ENCODE data around the gene MRAS.

The MRAS gene

DNA sequence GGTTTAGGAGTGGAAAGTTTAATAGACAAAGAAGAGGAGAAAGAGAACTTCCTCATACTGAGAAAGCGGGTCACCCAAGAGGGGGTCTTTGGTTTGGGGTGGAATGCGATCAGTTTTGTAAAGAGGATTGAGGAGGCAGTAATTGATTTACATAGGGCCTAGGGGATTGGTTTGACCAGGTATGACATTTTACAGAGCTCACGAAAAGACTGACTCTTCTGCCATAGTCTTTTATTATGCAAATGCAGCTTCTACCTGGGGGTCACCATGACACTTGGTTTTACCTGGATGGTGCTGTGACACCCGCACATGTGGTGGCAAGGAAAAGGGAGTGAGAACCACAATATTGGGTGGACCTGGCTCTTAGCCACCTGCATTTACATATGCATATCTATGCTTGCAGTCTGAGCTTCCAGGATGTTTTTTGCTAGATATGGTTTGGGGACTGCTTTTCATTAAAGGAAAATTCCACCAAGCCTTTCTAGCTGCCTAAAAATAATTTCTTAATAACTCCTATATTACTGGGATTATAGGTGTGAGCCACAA is 11.9 kb upstream of the MRAS start:
- in situ Hi-C loops (cut with HindIII; ENCODE audit: low pct_ligation_motif_present, low pct_unique_long_range_greater_than_20kb, low sequenced_read_pairs): no loop called here
- no peak for DNase-seq

DNA sequence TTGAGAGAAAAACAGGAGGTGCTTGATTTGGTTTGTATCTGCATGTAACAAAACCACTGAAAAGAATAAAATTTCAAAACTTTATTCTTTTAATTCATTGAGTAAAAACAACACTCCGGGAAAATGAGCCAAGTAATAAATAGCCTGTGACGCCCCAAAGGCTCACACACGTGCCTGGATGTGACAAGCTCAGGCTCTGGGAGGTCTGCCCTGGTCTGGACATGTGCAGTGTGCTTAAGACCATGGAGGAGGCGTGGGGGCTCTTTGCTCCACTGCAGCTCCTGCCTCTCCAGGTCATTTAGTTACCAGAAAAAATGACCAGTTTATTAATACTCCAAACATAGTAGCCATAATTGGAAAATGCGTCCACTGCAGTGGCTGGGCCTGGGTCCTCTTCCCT is 10.1 kb upstream of the MRAS start:
- in situ Hi-C loops (cut with HindIII; ENCODE audit: low pct_ligation_motif_present, low pct_unique_long_range_greater_than_20kb, low sequenced_read_pairs): no loop called here
- no peak for DNase-seq

DNA sequence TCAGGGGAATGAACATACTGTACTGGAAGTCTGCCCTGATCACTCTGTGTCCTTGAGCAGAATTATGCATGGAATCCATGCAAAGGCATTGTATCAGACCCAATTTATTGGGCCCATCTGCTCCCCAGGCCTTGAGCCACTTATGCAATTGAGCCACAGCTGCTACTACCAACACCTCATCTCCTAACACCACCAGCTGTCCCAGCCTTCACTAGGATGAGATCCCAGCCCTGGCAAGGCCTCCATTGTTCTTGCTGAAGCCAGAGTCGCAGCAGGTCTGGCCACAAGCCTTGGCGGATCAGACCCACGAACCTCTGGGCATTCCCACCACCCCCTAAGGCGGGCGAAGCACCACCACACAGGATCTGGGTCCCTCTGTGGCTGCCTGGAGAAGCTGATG is 9.6 kb upstream of the MRAS start:
- DNase-seq: no peak
- in situ Hi-C loops (cut with HindIII; ENCODE audit: low pct_ligation_motif_present, low pct_unique_long_range_greater_than_20kb, low sequenced_read_pairs): no loop called here

DNA sequence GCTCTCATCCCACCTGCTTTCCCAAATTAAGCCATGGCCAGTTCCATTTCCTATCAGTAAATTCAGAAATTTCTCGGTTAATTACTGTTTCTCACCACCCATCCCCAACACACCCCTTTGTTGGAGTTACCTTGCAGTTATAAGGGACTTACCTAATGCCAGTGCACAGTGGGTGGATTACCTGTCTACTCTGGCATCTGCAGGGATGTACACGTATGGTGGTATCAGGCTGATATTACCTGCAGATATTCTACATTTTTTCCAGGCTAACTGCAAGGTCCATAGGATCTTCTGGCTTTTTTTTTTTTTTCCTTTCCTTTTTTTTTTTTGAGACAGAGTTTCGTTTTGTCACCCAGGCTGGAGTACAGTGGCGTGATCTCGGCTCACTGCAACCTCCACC is 7.9 kb upstream of the MRAS start:
- DNase-seq: no peak
- in situ Hi-C loops (cut with HindIII; ENCODE audit: low pct_ligation_motif_present, low pct_unique_long_range_greater_than_20kb, low sequenced_read_pairs): no loop called here

DNA sequence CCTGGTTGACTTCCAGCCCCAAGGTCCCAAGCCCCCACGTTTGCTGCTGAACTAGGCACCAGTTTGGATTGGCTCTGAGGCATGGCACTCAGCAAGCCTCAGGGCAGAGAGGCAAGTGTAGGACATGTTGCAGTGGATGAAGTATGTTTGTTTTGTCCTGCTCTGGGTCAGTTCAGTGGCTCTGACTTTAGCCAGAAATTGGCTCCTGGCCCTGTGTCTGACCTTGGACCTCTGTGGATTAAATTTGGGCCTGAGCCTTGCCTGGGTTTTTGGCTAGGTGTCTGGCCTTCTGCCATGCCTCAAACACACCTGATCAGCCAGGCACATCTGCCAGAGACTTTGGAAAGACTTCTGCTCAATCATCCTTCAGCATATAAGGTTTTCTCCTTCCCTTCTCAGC is 3.6 kb upstream of the MRAS start:
- in situ Hi-C loops (cut with HindIII; ENCODE audit: low pct_ligation_motif_present, low pct_unique_long_range_greater_than_20kb, low sequenced_read_pairs): no loop called here
- no peak for DNase-seq

DNA sequence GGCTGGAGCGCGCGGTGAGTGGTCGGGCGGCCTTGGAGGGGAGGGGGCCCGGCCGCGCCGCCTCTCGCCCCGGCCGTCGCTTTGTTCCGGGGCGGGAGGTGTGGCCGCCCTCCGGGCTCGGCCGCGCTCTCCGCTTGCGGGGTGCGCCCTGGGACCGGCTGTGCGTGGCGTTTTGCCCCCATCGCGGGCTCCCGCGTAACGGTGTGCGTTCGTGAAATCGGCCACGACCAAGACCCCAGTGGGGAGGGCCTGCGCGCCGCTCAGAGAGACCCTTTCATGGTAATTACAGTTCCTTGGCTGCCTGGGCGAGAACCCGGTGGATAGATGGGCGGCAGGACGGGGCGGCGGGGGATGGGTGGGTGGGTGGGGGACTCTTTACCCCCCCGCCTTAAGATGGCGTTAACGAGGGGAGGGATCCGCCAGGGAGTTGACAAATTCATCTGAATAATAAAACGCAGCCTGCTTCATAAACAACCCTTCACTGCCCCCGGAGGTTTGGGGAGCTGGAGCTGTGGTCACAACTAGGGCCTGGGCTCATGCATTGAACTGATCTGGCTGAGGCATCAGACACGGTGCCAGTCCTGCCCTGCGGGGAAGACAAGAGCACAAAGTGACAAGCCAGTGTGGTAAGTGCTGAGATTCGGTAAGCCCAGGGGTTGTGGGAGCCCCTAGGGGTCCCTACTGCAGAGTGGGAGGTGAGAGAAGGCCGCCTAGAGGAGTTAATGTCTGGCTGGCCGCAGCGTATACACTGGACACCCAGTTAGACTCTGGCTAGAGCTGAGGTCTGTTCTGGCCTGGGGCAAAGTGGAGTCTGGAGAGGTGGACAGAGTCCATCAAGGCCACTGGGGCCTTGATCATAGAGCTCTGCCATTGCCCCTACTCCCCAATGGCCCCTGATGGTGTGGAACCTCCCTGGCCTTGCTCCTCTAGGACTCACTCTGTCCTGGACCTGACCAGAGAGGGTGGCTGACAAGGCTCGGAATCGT is 668 bp downstream of the MRAS start:
- in situ Hi-C loops (cut with HindIII; ENCODE audit: low pct_ligation_motif_present, low pct_unique_long_range_greater_than_20kb, low sequenced_read_pairs): no loop called here
- DNase-seq: peak; percentile 18

DNA sequence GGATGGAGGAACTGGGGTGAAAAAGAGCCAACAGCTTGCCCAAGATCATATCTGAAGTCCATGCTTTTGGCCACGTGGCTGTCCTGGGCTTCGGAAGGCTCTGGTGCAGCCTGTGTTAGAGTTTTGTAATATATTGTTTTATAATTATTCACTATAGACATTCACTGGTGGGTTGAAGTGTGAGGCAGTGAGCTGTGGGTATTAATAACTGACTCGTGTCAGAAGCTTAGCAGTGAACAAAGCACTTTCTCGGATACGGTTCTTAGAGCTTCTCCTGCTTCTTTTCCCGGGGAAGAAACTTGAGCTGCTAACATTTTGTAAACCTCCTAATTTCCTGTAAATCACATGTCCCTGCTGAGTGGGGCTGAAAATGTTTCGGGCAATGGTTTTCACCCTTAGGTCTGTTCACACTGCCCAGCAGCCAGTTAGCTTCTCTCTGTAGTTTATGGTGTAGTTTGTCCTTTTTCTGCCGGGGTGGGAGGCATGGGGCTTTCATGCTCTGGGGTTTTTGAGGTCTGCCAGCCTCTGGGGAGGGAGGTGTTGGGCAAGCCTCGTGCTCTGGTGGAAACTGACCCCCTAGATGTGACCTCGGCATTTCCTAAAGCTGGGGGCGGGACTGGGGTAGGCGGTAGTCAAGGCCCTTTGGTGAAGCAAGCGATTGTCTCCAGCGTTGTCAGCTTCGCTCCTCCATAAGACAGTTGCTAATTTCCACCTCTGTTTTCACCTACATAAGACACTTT is 1.7 kb downstream of the MRAS start:
- in situ Hi-C loops (cut with HindIII; ENCODE audit: low pct_ligation_motif_present, low pct_unique_long_range_greater_than_20kb, low sequenced_read_pairs): no loop called here
- no peak for DNase-seq

DNA sequence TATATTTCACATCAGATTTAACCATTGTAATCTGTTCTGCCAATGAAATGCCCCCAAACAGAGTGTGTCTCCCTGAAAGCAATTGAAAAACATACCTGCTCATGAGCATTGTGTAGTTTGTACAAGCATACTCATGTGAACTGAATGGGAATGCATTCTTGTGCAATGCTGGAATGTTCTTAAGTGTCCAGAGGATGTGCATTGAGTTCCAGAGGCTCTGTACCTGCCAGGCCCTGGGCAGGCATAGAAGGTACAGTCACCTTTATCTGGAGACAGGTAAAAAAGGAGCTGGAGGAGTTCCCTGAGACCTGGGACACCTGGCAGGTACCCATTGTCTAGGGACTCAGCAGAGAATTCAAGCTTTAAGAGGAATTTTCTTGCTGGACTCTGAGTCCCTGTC is 2.8 kb downstream of the MRAS start:
- in situ Hi-C loops (cut with HindIII; ENCODE audit: low pct_ligation_motif_present, low pct_unique_long_range_greater_than_20kb, low sequenced_read_pairs): no loop called here
- no peak for DNase-seq

DNA sequence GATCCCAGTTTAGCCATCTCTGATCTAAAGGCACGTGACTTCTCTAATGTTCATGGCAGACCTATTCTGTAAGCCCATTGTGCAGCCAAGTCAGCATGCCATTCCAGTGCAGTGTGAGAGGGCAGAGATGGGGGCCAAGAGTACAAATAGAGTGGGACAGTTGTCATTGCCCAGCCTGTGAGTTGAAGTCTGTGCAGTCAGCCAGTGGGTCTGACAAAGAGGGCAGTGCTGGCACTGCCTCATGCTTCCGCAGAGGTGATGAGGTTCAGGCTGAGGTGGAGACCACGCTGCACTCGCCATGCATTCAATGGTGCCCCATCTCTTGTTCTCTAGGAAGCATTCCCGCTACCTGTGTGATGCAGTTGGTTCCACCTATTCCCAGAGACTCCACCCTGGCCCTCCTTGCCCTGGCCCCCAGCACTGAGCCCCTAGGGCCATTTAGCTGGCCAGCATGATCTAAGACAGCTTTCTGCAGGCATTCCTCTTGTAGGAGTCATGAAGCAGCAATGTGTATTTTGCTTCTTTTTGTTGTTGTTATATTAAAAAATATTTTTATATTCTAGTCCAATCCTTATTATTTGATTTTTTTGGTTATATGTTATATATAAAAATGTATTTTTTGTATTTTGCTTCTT is 3.7 kb downstream of the MRAS start:
- no peak for DNase-seq
- in situ Hi-C loops (cut with HindIII; ENCODE audit: low pct_ligation_motif_present, low pct_unique_long_range_greater_than_20kb, low sequenced_read_pairs): no loop called here

DNA sequence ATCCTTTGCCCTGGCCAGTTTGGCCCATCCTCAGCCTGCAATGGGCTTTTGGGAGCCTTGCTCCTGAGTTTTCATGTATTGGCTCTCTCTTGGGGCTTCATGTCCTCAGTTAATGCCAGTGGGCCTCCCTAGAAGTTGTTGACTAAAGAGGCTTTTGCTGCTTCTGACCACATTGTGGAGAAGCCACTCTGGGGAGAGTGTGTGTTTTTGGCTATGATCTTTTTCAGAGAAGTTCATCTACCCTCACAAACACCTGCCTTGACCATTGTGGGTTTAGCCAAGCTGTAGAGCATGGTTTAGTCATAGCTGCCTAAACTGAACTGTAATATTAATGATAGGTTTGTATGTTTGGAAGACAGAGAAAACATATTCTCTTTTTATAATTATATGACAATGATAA is 6.0 kb downstream of the MRAS start:
- in situ Hi-C loops (cut with HindIII; ENCODE audit: low pct_ligation_motif_present, low pct_unique_long_range_greater_than_20kb, low sequenced_read_pairs): no loop called here
- no peak for DNase-seq

DNA sequence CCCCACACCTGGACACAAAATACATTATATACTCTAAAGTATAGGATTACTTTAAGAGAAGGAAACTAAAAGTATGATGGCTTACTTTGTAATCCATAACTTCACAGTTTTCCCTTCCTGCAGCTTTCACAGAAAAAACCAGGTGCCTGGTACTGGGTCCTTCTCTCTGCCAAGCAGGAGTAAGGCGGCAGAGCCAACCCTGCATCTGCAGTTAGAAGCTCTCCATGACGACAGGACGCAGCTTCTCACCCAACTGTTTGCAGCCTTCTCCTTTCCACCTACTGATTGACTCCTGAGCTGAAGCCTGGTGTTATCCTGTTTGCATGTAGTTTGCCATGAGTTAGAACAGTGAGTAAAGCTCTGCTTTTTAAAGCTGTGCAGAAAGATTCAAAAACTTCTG is 6.7 kb downstream of the MRAS start:
- in situ Hi-C loops (cut with HindIII; ENCODE audit: low pct_ligation_motif_present, low pct_unique_long_range_greater_than_20kb, low sequenced_read_pairs): no loop called here
- no peak for DNase-seq

DNA sequence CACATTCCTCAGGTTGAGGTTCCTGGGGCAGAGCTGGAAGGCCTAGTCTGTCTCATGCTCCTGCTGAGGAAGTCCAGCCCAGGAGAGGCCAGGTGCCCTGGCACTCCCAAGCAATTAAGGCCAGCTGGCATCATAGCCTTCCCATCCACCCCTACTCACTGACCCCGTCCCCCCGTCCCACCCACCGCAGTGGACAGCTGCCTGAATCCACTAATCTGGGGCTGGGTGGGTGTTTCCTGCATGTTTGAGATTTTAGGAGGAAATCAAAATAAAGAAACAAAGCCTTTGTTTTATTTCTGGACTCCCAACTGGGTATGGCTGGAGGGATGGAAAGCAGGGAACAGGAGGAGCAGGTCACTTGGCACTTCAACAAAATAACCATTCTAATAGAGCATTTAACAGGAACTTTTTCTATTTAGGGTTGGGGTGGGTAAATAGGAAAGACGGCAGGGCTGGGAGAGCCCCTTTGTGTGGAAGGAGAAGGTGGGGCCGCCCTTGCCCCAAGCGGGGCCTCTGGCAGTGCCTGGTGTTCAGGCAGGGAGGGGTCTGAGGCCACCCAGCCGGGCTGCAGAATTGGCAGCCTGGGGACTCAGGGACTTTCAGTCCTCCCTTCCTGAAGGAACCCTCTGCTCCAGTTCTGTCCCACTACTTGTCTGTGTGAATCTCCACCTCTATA is 8.5 kb downstream of the MRAS start:
- in situ Hi-C loops (cut with HindIII; ENCODE audit: low pct_ligation_motif_present, low pct_unique_long_range_greater_than_20kb, low sequenced_read_pairs): no loop called here
- no peak for DNase-seq

DNA sequence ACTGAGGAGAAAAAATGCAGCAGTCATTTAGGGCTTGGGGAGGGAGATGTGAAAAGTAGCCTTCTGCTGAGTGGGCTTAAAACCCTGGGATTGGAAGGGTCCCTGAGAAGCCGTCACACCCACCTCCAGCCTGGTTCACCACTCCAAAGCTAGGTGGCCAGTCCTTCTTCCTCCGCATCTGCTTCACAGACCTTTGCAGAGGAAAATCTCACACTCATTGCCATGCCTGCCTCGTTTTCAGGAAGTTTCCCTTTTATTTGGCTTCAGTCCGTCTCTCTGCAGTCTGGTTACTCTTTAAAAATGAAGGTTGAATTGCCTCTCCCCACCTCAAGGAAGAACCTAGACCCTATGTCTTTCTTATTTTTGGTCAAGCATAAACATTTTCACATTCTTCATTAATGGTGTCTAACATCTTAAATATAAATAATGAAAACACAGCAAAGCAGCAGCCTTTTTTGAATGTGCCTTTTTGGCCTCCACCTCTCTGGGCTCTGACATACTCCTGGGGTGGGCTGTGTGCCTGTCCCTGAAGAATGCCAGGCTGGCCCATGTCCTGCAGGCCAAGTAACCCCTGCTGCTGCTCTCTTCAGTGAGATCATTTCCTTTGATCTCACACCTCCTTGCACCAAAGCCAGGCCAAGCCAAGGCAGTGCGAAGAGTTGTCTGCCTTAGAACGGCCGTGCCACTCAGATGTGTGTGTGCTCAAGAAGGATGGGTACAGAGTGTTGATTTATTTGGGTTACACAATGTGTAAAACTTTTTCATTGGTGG is 11.0 kb downstream of the MRAS start:
- in situ Hi-C loops (cut with HindIII; ENCODE audit: low pct_ligation_motif_present, low pct_unique_long_range_greater_than_20kb, low sequenced_read_pairs): no loop called here
- no peak for DNase-seq

DNA sequence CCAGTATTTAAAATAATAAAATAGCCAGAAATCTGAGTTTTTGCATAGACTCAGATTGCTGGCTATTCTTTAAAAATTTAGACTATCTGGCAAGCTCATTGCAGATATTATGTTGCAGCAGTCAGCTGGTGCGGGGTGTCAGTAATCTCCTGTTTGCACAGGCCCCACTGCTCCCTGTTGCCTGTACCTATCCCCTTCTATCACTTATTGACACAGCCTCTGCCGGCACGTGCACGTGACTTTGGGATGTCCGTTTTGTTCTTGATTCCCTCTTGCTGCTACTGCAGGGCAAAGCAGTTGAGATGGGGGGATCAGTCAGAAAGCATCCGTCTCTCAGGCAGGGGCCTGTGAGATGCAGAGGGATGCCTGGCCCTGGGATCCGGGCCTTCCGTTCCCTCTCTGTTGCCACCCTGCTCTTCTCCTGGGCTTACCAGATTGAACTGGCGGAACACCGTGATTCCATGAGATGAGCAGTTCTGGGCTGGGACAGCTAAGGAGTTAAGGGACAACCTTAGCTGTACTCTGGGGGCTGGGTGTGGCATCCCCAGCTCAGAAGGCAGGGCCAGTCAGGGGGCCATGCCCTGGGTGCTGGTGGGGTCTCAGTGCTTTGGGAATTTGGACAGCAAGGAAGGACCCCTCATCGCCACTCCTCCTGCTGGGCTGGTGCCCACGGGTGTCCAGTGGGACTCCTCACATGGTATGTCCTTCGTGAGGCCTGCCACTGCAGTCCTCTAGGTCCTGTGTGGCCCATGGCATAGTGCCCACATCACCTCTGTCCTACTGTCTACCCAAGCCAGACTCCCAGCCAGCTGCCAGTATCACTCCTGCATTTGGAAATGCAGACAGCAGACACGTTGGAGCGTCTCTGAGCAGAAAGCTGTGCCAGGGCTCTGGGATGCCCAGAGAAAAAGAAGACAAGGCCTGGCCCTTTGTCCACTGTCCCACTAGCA is 11.8 kb downstream of the MRAS start:
- no peak for DNase-seq
- in situ Hi-C loops (cut with HindIII; ENCODE audit: low pct_ligation_motif_present, low pct_unique_long_range_greater_than_20kb, low sequenced_read_pairs): no loop called here

DNA sequence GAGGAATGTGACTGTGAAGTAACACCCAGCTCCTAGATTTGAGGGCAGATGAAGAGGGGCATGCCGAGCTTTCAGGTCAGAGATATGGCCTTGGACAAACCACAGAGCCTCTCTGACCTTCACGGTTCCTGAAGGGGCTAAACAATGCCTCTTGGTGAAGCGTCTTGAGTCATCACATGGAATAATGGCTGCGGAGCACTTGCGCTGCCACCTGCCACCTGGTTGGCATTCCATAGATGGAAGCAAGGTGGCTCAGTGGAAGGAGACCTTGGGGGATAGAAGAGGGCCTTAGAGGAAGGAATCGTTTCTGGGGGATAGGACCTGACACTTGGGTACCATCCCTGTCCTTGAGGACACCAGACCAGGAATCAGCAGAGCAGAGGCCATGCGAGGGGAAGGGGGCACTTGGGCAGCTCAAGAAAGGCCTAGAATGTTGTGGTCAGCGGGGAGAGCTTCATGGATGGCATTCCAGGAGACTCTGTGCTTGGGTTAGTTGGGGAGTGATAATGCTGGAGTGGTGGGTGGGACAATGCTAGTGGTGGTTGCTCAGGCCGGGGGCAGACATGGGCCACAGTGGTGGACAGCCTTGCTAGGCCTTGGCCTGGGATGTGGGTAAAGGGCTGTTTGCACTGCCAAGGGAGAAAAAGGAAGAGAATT is 12.6 kb downstream of the MRAS start:
- in situ Hi-C loops (cut with HindIII; ENCODE audit: low pct_ligation_motif_present, low pct_unique_long_range_greater_than_20kb, low sequenced_read_pairs): no loop called here
- peak; percentile 9 for DNase-seq

DNA sequence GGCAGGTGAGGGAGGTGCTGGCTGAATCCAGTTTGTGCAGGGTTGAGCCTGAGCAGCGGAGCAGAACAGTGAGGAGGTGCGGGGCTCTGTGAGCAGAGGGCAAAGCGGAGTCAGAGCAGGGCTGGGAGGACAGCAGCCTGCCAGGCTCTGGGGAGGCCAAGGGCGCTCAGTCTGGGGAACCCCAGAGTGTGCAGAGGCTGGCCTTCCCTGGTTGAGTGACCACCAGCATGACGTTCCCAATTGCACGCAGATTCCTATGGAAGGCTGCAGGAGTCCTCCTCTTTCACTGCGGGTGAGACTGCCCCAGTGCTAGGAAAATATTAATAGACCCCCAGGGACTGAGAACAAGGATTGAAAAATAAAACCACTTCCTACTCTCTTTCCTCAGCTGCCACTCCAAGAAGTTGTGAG is 13.2 kb downstream of the MRAS start:
- in situ Hi-C loops (cut with HindIII; ENCODE audit: low pct_ligation_motif_present, low pct_unique_long_range_greater_than_20kb, low sequenced_read_pairs): no loop called here
- peak; percentile 93 for DNase-seq

Measured in ACHN (cell line).